Subcutaneous abdominal adipose tissue (tissue), 5 donors: Measurements from ENCODE around the gene UPB1.

Source experiments
- H3K27ac ChIP-seq: one replicate; pipeline ENCODE4 v1.7.0; 2013; ENCODE audit warnings: low read depth, mild to moderate bottlenecking, inconsistent platforms, low read length, moderate library complexity
- H3K27me3 ChIP-seq, 5 donors: one replicate each; pipeline ENCODE4 v1.7.0; 2013; ENCODE audit warnings: low read length in 5 of 5, inconsistent platforms in 1 of 5; ENCODE audit not compliant: control insufficient read depth in 5 of 5, insufficient read depth in 4 of 5
- H3K36me3 ChIP-seq, 5 donors: one replicate each; pipeline ENCODE4 v1.7.0; 2013; ENCODE audit warnings: low read length in 5 of 5; ENCODE audit not compliant: control insufficient read depth in 5 of 5, insufficient read depth in 5 of 5
- H3K4me1 ChIP-seq, 5 donors: one replicate each; pipeline ENCODE4 v1.7.0; 2013; ENCODE audit warnings: low read length in 5 of 5, mild to moderate bottlenecking in 3 of 5, moderate library complexity in 1 of 5; ENCODE audit not compliant: control insufficient read depth in 5 of 5, insufficient read depth in 5 of 5
- H3K4me3 ChIP-seq, 5 donors: one replicate each; pipeline ENCODE4 v1.7.0; 2013; ENCODE audit warnings: low read length in 5 of 5, low read depth in 1 of 5
- H3K9ac ChIP-seq, 5 donors: one replicate each; pipeline ENCODE4 v1.7.0; 2013; ENCODE audit warnings: low read length in 5 of 5, mild to moderate bottlenecking in 4 of 5, moderate library complexity in 3 of 5
- H3K9me3 ChIP-seq, 5 donors: one replicate each; pipeline ENCODE4 v1.7.0; 2013; ENCODE audit warnings: low read length in 5 of 5; ENCODE audit not compliant: control insufficient read depth in 5 of 5
- donor health status: healthy.
- donor health status: healthy.
- donor health status: healthy.
- donor health status: healthy.
- donor health status: healthy.

The UPB1 gene

GRCh38 chr22:24494528-24495364 lies at the start of gene UPB1:
Gene UPB1 (plus strand): TSS chr22:24495332. CDS start chr22:24495404, 72 bp downstream.
- peaks cover 0 to 11% (median 10%) of the 10 kb centered on the region in 5 donors for H3K4me1 ChIP-seq
- H3K9me3 ChIP-seq, result peaks cover 0 to 6% (median 0%) of the 10 kb centered on the region in 5 donors
- H3K27ac ChIP-seq, result no peak within 1 kb of the TSS
- no peak within 1 kb of the TSS for H3K9ac ChIP-seq
- H3K4me3 ChIP-seq, result peak within 1 kb of the TSS in 2 of 5 donors; percentile 21 to 46
- H3K27me3 ChIP-seq, result peaks cover 0 to 20% (median 13%) of the 10 kb centered on the region in 5 donors
- no peaks in the 10 kb centered on the region for H3K36me3 ChIP-seq

GRCh38 chr22:24445481-24446259 lies 49.5 kb upstream of the UPB1 start:
- Histone ChIP-seq H3K9me3 (no peaks in the 10 kb centered on the region), H3K4me1 (peaks cover 0 to 18% (median 8%) of the 10 kb centered on the region in 5 donors), H3K36me3 (peaks cover 0 to 3% (median 0%) of the 10 kb centered on the region in 5 donors), H3K27ac (no peak overlapping the region), H3K27me3 (peaks cover 0 to 5% (median 0%) of the 10 kb centered on the region in 5 donors), H3K9ac (no peak overlapping the region), H3K4me3 (no peak overlapping the region)

- Histone ChIP-seq H3K4me1 (peaks cover 0 to 18% (median 10%) of the 10 kb centered on the region in 5 donors), H3K9ac (no peak overlapping the region), H3K27me3 (peaks cover 0 to 5% (median 0%) of the 10 kb centered on the region in 5 donors), H3K36me3 (no peaks in the 10 kb centered on the region), H3K4me3 (no peak overlapping the region), H3K27ac (no peak overlapping the region), H3K9me3 (no peaks in the 10 kb centered on the region)
These were observed 48.9 kb upstream of the UPB1 start for GRCh38 chr22:24446260-24446611.

GRCh38 chr22:24450610-24451009 lies 44.5 kb upstream of the UPB1 start:
- Histone ChIP-seq H3K9me3 (no peaks in the 10 kb centered on the region), H3K4me3 (no peak overlapping the region), H3K4me1 (peaks cover 7 to 25% (median 11%) of the 10 kb centered on the region in 5 donors), H3K36me3 (no peaks in the 10 kb centered on the region), H3K27me3 (no peaks in the 10 kb centered on the region), H3K9ac (no peak overlapping the region), H3K27ac (no peak overlapping the region)

GRCh38 chr22:24451162-24451561 lies 44.0 kb upstream of the UPB1 start:
- Histone ChIP-seq H3K9me3 (no peaks in the 10 kb centered on the region), H3K4me1 (peaks cover 7 to 30% (median 16%) of the 10 kb centered on the region in 5 donors), H3K9ac (no peak overlapping the region), H3K27me3 (no peaks in the 10 kb centered on the region), H3K27ac (no peak overlapping the region), H3K36me3 (no peaks in the 10 kb centered on the region), H3K4me3 (no peak overlapping the region)

- Histone ChIP-seq H3K36me3 (no peaks in the 10 kb centered on the region), H3K27ac (no peak overlapping the region), H3K9me3 (no peaks in the 10 kb centered on the region), H3K4me3 (no peak overlapping the region), H3K4me1 (peaks cover 7 to 36% (median 21%) of the 10 kb centered on the region in 5 donors), H3K27me3 (no peaks in the 10 kb centered on the region), H3K9ac (no peak overlapping the region)
These were observed 41.3 kb upstream of the UPB1 start for GRCh38 chr22:24453853-24454252.

GRCh38 chr22:24455039-24455438 lies 40.1 kb upstream of the UPB1 start:
- Histone ChIP-seq H3K27ac (peak overlapping the region; percentile 41), H3K4me1 (peaks cover 7 to 38% (median 23%) of the 10 kb centered on the region in 5 donors), H3K36me3 (no peaks in the 10 kb centered on the region), H3K9ac (peak overlapping the region in 1 of 5 donors; percentile 48), H3K4me3 (no peak overlapping the region), H3K9me3 (no peaks in the 10 kb centered on the region), H3K27me3 (no peaks in the 10 kb centered on the region)

- Histone ChIP-seq H3K9me3 (no peaks in the 10 kb centered on the region), H3K4me1 (peaks cover 4 to 38% (median 23%) of the 10 kb centered on the region in 5 donors), H3K9ac (peak overlapping the region in 1 of 5 donors; percentile 17), H3K4me3 (no peak overlapping the region), H3K27me3 (no peaks in the 10 kb centered on the region), H3K27ac (peak overlapping the region; percentile 41), H3K36me3 (no peaks in the 10 kb centered on the region)
These were observed 39.2 kb upstream of the UPB1 start for GRCh38 chr22:24455751-24456426.

- Histone ChIP-seq H3K9me3 (no peaks in the 10 kb centered on the region), H3K4me3 (no peak overlapping the region), H3K36me3 (no peaks in the 10 kb centered on the region), H3K9ac (no peak overlapping the region), H3K27me3 (no peaks in the 10 kb centered on the region), H3K4me1 (peaks cover 4 to 37% (median 23%) of the 10 kb centered on the region in 5 donors), H3K27ac (no peak overlapping the region)
These were observed 37.2 kb upstream of the UPB1 start for GRCh38 chr22:24457894-24458420.
